Adrenal gland (tissue), 5 donors: ENCODE results near the gene AP4B1.

Source experiments
- POLR2A ChIP-seq, 2 donors: fragments of 450-650 bp; IDR thresholded peaks; one replicate each; pipeline ENCODE4 v1.6.1; 2017; ENCODE audit warnings: antibody characterized with exemption in 2 of 2, mild to moderate bottlenecking in 2 of 2, moderate library complexity in 1 of 2
- TF ChIP-seq, protein P1 (sequence below), 6 experiments: fragments of 450-650 bp in 4 of 6; fragments of 200-600 bp in 2 of 6; sonication (generic) in 1 of 6; IDR thresholded peaks; 1 replicate in 5 of 6; 2 replicates in 1 of 6; pipeline versions ENCODE4 v1.5.1 to v1.8.0; 2016 to 2021; ENCODE audit warnings: antibody characterized with exemption in 6 of 6, mild to moderate bottlenecking in 2 of 6, moderate library complexity in 1 of 6
- donor health status: DM: no; HTN: no; CAD: no.

DNA sequence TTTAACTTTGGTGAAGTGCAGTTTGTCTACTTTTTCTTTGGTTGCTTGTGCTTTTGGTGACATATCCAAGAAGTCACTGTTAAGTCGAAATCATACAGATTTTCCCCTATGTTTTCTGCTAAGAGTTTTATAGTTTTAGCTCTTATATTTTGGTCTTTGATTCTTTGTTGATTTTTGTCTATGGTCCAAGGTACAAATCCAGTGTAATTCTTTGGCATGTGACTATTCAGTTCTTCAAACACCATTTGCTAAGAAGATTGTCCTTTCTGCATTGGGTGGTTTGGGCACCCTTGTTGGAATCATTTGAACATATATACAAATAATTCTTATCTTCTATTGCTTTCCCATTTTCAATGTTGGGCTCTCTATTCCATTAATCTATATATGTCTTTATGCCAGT is 40.7 kb upstream of the AP4B1 start:
- TF ChIP-seq, protein P1, sequence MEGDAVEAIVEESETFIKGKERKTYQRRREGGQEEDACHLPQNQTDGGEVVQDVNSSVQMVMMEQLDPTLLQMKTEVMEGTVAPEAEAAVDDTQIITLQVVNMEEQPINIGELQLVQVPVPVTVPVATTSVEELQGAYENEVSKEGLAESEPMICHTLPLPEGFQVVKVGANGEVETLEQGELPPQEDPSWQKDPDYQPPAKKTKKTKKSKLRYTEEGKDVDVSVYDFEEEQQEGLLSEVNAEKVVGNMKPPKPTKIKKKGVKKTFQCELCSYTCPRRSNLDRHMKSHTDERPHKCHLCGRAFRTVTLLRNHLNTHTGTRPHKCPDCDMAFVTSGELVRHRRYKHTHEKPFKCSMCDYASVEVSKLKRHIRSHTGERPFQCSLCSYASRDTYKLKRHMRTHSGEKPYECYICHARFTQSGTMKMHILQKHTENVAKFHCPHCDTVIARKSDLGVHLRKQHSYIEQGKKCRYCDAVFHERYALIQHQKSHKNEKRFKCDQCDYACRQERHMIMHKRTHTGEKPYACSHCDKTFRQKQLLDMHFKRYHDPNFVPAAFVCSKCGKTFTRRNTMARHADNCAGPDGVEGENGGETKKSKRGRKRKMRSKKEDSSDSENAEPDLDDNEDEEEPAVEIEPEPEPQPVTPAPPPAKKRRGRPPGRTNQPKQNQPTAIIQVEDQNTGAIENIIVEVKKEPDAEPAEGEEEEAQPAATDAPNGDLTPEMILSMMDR (IDR thresholded peaks at IDR 0.05), result no peak
- no peak for TF ChIP-seq POLR2A (IDR thresholded peaks at IDR 0.05)
